GM12801 (cell line): ENCODE data around the gene GALNT4.

Source experiments
- CTCF ChIP-seq: IDR thresholded peaks from one replicate; pipeline ENCODE4 v1.5.1; 2011; ENCODE audit warnings: control low read depth; ENCODE audit not compliant: insufficient read length; ENCODE audit errors: extremely low read depth

Gene GALNT4

GRCh38 chr12:89516633-89517032 lies 8.0 kb downstream of the GALNT4 start:
- no peak for TF ChIP-seq CTCF

DNA sequence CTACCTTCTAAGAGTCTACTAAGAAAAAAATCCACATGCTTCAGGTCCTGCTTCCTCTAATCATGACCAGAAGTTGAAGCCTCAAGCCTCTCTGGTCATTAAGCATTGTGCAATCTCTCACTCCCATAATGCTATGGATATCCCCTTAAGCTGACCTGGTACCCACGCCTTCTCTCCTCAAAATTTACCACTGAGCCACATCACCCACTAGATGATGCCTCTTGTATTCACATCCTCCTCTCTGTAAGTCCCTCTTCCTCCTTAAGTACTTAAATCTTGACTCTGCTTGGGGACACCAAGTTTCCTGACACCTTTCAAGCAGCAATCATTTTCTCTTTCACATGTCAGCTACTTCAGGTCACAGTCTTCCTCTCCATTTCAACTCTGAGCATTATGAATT lies 9.8 kb downstream of the GALNT4 start:
- TF ChIP-seq CTCF = no peak

DNA sequence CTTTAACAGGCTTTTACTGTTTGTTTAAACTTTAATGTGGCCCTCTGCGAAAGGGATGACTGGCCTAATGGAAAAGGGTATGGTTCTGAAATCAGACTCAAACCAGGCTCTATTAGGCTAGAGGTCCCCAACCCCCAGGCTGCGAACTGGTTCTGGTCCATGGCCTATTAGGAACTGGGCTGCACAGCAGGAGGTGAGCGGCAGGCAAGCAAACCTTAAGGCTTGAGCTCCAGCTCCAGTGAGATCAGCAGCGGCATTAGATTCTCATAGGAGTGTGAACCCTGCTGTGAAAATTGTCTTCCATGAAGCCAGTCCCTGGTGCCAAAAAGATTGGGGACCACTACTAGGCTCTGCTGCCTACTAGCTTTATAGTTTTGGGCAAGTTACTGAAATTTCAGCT lies 11.1 kb downstream of the GALNT4 start:
- TF ChIP-seq CTCF = no peak

DNA sequence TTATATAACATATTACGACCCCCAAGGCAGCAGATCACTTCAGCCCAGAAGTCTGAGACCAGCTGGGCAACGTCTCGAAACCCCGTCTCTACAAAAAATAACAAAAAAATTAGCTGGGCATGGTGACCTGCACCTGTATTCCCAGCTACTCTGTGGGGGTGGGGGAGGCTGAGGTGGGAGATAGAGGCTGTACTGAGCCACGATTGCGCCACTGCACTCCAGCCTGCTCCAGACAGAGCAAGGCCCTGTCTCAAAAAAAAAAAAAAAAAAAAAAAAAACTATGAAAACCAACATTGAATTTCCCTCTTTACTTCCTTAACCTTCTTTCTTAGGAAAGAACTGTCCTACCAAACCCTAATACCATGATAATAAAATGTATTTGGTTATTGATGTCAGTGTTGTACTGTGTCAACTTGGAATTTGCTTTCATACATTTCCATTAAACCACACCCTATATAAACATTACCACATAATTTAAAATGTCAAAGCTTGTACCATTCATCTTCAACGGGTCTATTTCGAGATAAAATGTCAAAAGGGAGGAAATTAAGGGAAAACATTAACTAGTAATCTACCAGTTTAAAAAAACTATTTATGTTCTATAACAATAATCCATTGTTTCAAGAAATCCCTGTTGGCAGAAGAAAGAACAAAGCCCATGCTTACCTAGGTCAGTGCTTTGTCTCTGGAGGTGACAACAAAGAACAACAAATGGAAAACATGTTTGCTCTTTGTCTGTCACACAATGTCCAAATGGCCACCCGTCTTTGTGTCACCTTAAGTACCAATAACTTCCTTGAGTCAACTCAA lies 17.4 kb downstream of the GALNT4 start:
- no peak for TF ChIP-seq CTCF

GRCh38 chr12:89506050-89506449 lies 18.5 kb downstream of the GALNT4 start:
- TF ChIP-seq CTCF = no peak

GRCh38 chr12:89504560-89505346 lies 19.8 kb downstream of the GALNT4 start:
- no peak for TF ChIP-seq CTCF

DNA sequence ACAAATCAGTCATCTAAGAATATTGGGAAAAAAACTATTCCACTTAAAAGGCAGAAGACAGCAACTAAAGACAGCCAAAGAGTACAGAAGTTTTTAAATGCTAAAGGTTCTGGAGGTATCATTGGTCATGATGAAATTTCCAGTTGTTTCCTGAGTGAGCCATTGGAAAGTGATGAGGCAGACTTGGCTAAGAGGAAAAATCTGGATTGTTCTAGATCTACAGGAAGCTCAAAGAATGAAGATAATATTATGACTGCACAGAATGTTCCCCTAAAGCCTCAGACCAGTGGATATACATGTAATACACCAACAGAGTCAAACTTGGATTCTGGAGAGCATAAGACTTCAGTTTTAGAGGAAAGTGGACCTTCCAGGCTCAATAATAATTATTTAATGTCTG lies 22.8 kb downstream of the GALNT4 start:
- no peak for TF ChIP-seq CTCF
